Measurements from ENCODE around the gene MTF2. TPM values are rescaled to one million over a fixed set of nuclear protein-coding genes. Genes with fewer than 3 reads are reported as not detected.

The MTF2 gene
- total and polyA plus RNA-seq, 9 donors: 9.7 to 27.4 (median 21.3) TPM

GRCh38 chr1:93042187-93043056, 36.7 kb upstream of the MTF2 start:
- H3K27me3 ChIP-seq: no peaks in the 10 kb centered on the region
- DNase-seq: no peak
- H3K4me3 ChIP-seq: no peak overlapping the region
- TF ChIP-seq EP300 (IDR thresholded peaks at IDR 0.05) (no peak), CTCF (IDR thresholded peaks at IDR 0.05) (no peak), POLR2A (IDR thresholded peaks at IDR 0.05) (no peak)
- no peak overlapping the region for H3K27ac ChIP-seq
- H3K9me3 ChIP-seq: no peaks in the 10 kb centered on the region
- no peaks in the 10 kb centered on the region for H3K4me1 ChIP-seq (ENCODE audit: insufficient read depth)
- no peaks in the 10 kb centered on the region for H3K36me3 ChIP-seq
- intact Hi-C loops (cut with DNase I): no loop called here
- 65 to 76% (median 67%) methylated on average over 10 of the region's 10 CpGs for WGBS, 3 donors

DNA sequence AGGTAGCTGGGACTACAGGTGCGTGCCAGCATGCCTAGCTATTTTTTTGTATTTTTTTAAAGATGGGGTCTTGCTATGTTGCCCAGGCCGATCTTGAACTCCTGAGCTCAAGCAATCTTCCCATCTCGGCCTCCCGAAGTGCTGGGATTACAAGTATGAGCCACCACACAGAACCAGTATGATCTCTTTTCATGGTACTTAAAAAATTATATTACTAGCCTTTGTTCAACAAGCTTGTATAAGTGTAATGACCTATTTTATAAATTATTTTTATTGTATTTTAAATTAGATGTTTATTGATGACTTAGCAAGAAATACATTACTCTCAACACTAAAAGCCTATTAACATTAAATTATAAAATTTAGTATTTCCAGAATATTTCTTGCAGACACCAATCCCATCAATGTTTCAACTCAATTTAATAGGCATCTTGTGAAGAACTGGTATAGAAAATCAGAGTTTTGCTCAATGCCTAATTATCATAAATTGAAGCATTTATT, 36.0 kb upstream of the MTF2 start:
- H3K9me3 ChIP-seq: no peaks in the 10 kb centered on the region
- no peak for DNase-seq
- intact Hi-C loops (cut with DNase I): no loop called here
- H3K36me3 ChIP-seq: no peaks in the 10 kb centered on the region
- no peak overlapping the region for H3K27ac ChIP-seq
- no peak for TF ChIP-seq CTCF (IDR thresholded peaks at IDR 0.05)
- no peak for TF ChIP-seq EP300 (IDR thresholded peaks at IDR 0.05)
- no peak for TF ChIP-seq POLR2A (IDR thresholded peaks at IDR 0.05)
- no peaks in the 10 kb centered on the region for H3K27me3 ChIP-seq
- WGBS, 3 donors: 93 to 95% (median 94%) methylated on average over 4 of the region's 4 CpGs
- no peak overlapping the region for H3K4me3 ChIP-seq
- no peaks in the 10 kb centered on the region for H3K4me1 ChIP-seq (ENCODE audit: insufficient read depth)

DNA sequence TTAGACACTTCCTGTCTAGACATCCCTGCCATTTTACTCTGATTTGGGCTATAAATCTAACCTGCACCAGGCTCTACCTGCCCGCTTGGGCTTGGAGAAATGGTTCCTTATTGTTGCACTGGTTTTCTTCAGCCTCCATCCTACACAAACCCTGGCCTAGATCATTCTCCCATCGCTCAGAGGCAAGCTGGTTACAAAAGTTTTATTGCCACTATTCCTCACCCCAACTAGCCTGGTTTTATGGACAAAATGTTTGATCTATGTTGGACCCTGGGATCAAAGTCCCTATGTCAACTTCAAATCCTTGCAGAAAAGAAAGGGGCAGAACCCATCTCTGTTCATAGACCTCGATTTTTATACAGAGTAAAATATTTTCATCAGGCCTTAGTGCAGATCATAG, 31.5 kb upstream of the MTF2 start:
- WGBS, 3 donors: 52 to 72% (median 55%) methylated on average over 3 of the region's 3 CpGs
- TF ChIP-seq EP300 (IDR thresholded peaks at IDR 0.05): no peak
- TF ChIP-seq POLR2A (IDR thresholded peaks at IDR 0.05): no peak
- no peak for TF ChIP-seq CTCF (IDR thresholded peaks at IDR 0.05)
- no peak overlapping the region for H3K27ac ChIP-seq

DNA sequence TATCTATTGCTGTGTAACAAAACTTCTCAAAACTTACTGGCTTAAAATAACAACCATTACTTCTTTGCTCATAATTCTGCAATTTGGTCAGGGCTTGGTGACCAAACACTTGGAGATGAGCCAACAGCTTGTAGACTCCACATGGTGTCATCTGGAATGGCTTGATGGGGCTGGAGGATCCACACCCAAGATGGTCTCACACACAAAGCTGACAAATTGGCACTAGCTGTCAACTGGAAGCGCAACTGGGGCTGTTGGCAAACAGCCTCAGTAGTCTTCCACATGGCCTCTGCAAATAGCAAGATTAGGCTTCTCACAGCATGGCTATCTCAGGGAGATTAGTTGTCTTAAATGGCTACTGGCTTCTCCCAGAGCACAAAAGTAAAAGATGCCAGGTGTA, 27.1 kb upstream of the MTF2 start:
- Histone ChIP-seq H3K27me3 (no peaks in the 10 kb centered on the region), H3K9me3 (no peaks in the 10 kb centered on the region), H3K4me3 (no peak overlapping the region), H3K36me3 (no peaks in the 10 kb centered on the region), H3K4me1 (ENCODE audit: insufficient read depth) (no peaks in the 10 kb centered on the region), H3K27ac (no peak overlapping the region)
- intact Hi-C loops (cut with DNase I): no loop called here
- TF ChIP-seq CTCF (IDR thresholded peaks at IDR 0.05) (no peak), EP300 (IDR thresholded peaks at IDR 0.05) (no peak), POLR2A (IDR thresholded peaks at IDR 0.05) (no peak)
- WGBS, 3 donors: 60 to 67% (median 62%) methylated on average over 1 of the region's 1 CpG
- no peak for DNase-seq

More for the DNA sequence above, 31.5 kb upstream of the MTF2 start:
- intact Hi-C loops (cut with DNase I): no loop called here
- H3K27me3 ChIP-seq: no peaks in the 10 kb centered on the region
- H3K36me3 ChIP-seq: no peaks in the 10 kb centered on the region
- H3K9me3 ChIP-seq: no peaks in the 10 kb centered on the region
- DNase-seq: no peak
- no peak overlapping the region for H3K4me3 ChIP-seq
- H3K4me1 ChIP-seq (ENCODE audit: insufficient read depth): no peaks in the 10 kb centered on the region

Measured in ovary (tissue), 9 donors.